ENCODE data around the gene GRAMD1A.

GRCh38 chr19:35062942-35063341, 62.8 kb downstream of the GRAMD1A start:
- no peak for TF ChIP-seq SUZ12 (IDR thresholded peaks at IDR 0.05; ENCODE audit: extremely low read depth, insufficient read depth, insufficient read length)
- TF ChIP-seq YY1 (IDR thresholded peaks at IDR 0.05; ENCODE audit: insufficient read depth, insufficient read length): no peak
